ENCODE results near the gene DDX56. TPM values are rescaled to one million over a fixed set of nuclear protein-coding genes. Genes with fewer than 3 reads are reported as not detected.

DDX56 gene
- total and polyA plus RNA-seq, 2 of the 13 experiments (the other 11 are each of a cell fraction or from before 2014, with no cell fraction given): 82.6 to 120 TPM

DNA sequence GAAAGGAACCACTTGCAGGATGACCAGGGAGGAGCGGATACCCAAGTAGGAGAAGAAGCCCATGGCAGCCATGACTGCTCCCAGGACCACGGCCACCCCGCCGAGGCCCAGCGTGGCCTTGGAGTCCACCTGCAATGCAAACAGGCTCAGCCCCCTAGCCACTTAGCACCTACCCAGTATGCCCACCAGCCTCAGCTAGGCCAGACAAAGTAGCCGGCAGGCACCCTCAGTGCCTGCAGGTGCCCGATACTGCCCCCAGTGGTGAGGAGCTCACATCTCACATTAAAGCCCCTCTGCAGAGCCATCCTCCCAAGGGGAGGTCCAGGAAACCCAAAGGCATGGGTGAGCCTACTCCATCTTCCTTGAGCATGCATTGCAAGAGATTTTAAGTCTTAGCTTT, 39.2 kb downstream of the DDX56 start:
- FAIRE-seq (peak; percentile 74), ATAC-seq (peak; percentile 82)
- H3K9ac ChIP-seq (ENCODE audit: insufficient read depth, low read depth, low read length): no peak overlapping the region
- TF ChIP-seq IKZF1 (IDR thresholded peaks at IDR 0.05) (no peak), FOSL1 (CRISPR knock-in tag; IDR thresholded peaks at IDR 0.05; ENCODE audit: borderline replicate concordance) (no peak), KLF9 (CRISPR knock-in tag; IDR thresholded peaks at IDR 0.05; ENCODE audit: low read depth) (no peak), JUN (CRISPR knock-in tag; IDR thresholded peaks at IDR 0.05) (no peak), ZSCAN25 (CRISPR knock-in tag; IDR thresholded peaks at IDR 0.05) (no peak), NFKB2 (CRISPR knock-in tag; IDR thresholded peaks at IDR 0.05; ENCODE audit: borderline replicate concordance) (no peak), SMC3 (IDR thresholded peaks at IDR 0.05; ENCODE audit: low read length) (peak; percentile 33; the same call in 1 of the 2 replicates), XRCC5 (optimal IDR thresholded peaks at IDR 0.05; ENCODE audit: low read length) (peak; percentile 75), PBX3 (CRISPR knock-in tag; IDR thresholded peaks at IDR 0.05; ENCODE audit: borderline replicate concordance) (no peak), ZFP1 (CRISPR knock-in tag; IDR thresholded peaks at IDR 0.05) (no peak), MZF1 (CRISPR knock-in tag; IDR thresholded peaks at IDR 0.05; ENCODE audit: borderline replicate concordance) (no peak), STAG1 (CRISPR knock-in tag; IDR thresholded peaks at IDR 0.05) (peak; percentile 51), CSRNP2 (CRISPR knock-in tag; conservative IDR thresholded peaks at IDR 0.05; ENCODE audit: low read depth) (no peak), ZNF773 (CRISPR knock-in tag; IDR thresholded peaks at IDR 0.05; ENCODE audit: borderline replicate concordance) (no peak), ZFYVE20 (CRISPR knock-in tag; IDR thresholded peaks at IDR 0.05; ENCODE audit: borderline replicate concordance, low read depth) (no peak), ZNF687 (CRISPR knock-in tag; IDR thresholded peaks at IDR 0.05) (peak; percentile 31; the same call in 1 of the 2 replicates), NFE2L1 (CRISPR knock-in tag; IDR thresholded peaks at IDR 0.05; ENCODE audit: borderline replicate concordance) (no peak)
- TF ChIP-seq, protein P1, sequence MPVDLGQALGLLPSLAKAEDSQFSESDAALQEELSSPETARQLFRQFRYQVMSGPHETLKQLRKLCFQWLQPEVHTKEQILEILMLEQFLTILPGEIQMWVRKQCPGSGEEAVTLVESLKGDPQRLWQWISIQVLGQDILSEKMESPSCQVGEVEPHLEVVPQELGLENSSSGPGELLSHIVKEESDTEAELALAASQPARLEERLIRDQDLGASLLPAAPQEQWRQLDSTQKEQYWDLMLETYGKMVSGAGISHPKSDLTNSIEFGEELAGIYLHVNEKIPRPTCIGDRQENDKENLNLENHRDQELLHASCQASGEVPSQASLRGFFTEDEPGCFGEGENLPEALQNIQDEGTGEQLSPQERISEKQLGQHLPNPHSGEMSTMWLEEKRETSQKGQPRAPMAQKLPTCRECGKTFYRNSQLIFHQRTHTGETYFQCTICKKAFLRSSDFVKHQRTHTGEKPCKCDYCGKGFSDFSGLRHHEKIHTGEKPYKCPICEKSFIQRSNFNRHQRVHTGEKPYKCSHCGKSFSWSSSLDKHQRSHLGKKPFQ (CRISPR knock-in tag; IDR thresholded peaks at IDR 0.05; ENCODE audit: insufficient replicate concordance): no peak

More for the DNA sequence above, 39.2 kb downstream of the DDX56 start:
- Histone ChIP-seq H3K27me3 (ENCODE audit: control insufficient read depth in 1 of 2, insufficient read depth in 2 of 2, low read length in 2 of 2) (no peaks in the 10 kb centered on the region), H3K4me3 (replicated peaks in 1 of 3; ENCODE audit: insufficient read depth in 1 of 3, low read depth in 2 of 3, low read length in 3 of 3) (no peak overlapping the region), H3K9me3 (ENCODE audit: low read length) (no peaks in the 10 kb centered on the region), H4K20me1 (ENCODE audit: insufficient read depth, low read length) (peaks cover 19% of the 10 kb centered on the region), H3K27ac (ENCODE audit: extremely low read length, insufficient read depth, low read length) (no peak overlapping the region), H3K36me3 (replicated peaks in 1 of 2; ENCODE audit: control insufficient read depth in 1 of 2, insufficient read depth in 2 of 2, low read length in 2 of 2) (peaks cover 8 to 40% of the 10 kb centered on the region in 2 experiments), H2AFZ (ENCODE audit: low read length) (no peak overlapping the region), H3K79me2 (ENCODE audit: insufficient read depth, low read length) (peaks cover 46% of the 10 kb centered on the region), H3K4me1 (ENCODE audit: insufficient read depth, low read length) (peaks cover 62% of the 10 kb centered on the region), H3K4me2 (ENCODE audit: low read depth, low read length) (peak overlapping the region; percentile 10)
- POLR2A ChIA-PET: interaction anchor here (1.0 to 1.8 kb wide), 6 partner anchors 28 to 48 kb away, joined by 3 to 6 read pairs (median 4); partner anchors contain the start of genes DDX56 and TMED4
- intact Hi-C loops (cut with micrococcal nuclease; ENCODE audit: unreplicated experiment): no loop called here
- no TSS peak for BruUV-seq (replicated peaks)
- WGBS (ENCODE audit: low lambda C conversion rate): 10% methylated on average over 2 of the region's 7 CpGs
- CTCF ChIA-PET (ENCODE audit: low intra/inter-chr PET ratio, low total read pairs): interaction anchor here (2.5 kb wide), 1 partner anchor 31 kb away, joined by 14 read pairs; no protein-coding TSS in a partner anchor
- in situ Hi-C loops (cut with HindIII; ENCODE audit: extremely low pct_ligation_motif_present, low pct_unique_long_range_greater_than_20kb): no loop called here
- peak; percentile 54 for DNase-seq (ENCODE audit: low spot score)

Measured in HepG2 (cell line).